Stimulated activated naive CD8-positive, alpha-beta T cell treated with anti-CD3 and anti-CD28 coated beads, Interleukin-15, Interleukin-2, amounts not matched to agents 100 U/mL and 50 U/mL, for 24 hours (primary cell): Measurements from ENCODE around the gene LEP.

Source experiments
- ATAC-seq: fragments of 150-1000 bp; cut with Tn5 transposase; one replicate; pipeline ENCODE4 v1.10.0; 2021
- DNase-seq: peaks from one replicate; pipeline ENCODE4 v3.0.0; 2021

LEP gene

DNA sequence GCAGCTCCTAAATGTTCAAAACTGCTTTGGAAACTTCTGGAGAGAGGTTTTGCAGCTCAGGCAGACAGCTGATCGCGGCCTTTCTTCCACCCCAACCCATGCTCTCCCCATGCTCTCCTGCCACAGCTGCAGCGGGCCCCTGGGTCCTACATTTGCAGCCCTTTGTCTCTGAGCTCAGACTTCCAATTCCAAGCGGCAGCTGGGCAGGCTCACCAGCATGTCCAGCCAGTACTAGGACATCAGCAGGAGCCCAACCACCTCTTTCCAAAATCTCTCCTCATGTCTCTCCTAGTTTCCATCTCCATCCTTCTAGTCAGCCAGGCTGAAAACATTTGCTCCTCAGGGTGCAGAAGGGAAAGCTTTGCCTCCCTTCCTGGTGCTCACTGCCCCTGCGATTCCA lies 6.0 kb downstream of the LEP start:
- ATAC-seq (no peak), DNase-seq (no peak)

DNA sequence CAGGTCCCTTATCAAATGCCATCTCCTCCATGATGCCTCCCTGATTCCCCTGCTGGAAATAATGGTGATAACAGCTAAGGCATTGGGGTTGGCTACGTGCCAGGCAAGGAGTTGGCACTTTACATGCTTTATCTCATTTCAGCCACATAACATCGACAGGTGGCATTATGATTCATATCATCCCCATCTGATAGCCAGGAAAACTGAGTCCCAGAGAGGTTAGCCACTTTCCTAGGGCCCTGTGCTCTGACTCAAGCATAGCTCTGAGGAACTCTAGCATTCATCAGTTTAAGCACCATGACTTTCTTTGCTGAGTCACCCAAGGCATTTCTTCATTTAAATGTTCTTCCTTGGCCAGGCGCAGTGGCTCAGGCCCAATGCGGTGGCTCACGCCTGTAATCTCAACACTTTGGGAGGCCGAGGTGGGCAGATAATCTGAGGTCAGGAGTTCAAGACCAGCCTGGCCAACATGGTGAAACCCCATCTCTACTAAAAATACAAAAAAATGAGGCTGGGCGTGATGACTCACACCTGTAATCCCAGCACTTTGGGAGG lies 6.6 kb downstream of the LEP start:
- no peak for DNase-seq
- ATAC-seq = no peak

DNA sequence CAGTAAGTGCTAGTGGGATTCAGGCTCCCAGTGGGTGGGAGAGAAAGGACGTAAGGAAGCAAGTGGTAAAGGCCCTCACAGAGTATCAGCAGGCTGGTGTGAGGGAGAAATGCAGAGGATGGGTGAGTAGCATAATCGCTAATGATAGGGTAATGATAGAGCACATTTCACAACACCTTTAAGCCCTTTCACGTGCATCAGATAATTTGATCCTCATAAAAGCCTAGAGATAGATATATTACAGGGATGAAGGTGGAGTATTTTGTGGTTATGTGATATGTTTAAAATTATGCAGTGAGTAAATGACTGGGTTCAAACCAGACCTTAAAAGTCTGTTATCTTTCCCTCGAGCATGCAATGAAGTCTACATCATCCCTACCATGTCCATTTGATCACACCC lies 10.3 kb downstream of the LEP start:
- ATAC-seq (no peak), DNase-seq (no peak)

DNA sequence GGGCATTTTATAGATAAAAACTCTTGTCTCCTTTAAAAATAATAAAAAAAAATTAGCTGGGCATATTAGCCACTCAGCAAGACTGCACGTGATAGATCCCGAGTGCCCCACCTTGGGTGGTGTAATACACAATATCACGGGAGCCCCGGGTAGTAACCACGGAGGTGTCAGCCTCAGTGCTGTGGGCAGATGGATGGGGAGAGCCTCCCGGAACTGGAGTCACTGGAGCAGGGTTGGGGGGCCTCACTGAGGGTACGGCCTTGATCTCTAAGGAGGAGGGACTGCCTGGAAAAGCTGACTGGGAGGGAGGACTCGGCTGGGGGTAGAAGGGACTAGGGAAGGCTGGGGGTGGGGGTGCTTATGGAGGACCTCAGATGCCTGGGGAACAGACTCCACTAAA lies 12.6 kb downstream of the LEP start:
- ATAC-seq = no peak
- DNase-seq = no peak

DNA sequence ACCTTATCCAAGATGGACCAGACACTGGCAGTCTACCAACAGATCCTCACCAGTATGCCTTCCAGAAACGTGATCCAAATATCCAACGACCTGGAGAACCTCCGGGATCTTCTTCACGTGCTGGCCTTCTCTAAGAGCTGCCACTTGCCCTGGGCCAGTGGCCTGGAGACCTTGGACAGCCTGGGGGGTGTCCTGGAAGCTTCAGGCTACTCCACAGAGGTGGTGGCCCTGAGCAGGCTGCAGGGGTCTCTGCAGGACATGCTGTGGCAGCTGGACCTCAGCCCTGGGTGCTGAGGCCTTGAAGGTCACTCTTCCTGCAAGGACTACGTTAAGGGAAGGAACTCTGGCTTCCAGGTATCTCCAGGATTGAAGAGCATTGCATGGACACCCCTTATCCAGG lies 13.4 kb downstream of the LEP start:
- ATAC-seq = no peak
- no peak for DNase-seq

DNA sequence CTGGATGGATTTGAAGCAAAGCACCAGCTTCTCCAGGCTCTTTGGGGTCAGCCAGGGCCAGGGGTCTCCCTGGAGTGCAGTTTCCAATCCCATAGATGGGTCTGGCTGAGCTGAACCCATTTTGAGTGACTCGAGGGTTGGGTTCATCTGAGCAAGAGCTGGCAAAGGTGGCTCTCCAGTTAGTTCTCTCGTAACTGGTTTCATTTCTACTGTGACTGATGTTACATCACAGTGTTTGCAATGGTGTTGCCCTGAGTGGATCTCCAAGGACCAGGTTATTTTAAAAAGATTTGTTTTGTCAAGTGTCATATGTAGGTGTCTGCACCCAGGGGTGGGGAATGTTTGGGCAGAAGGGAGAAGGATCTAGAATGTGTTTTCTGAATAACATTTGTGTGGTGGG lies 14.2 kb downstream of the LEP start:
- ATAC-seq (no peak), DNase-seq (no peak)

DNA sequence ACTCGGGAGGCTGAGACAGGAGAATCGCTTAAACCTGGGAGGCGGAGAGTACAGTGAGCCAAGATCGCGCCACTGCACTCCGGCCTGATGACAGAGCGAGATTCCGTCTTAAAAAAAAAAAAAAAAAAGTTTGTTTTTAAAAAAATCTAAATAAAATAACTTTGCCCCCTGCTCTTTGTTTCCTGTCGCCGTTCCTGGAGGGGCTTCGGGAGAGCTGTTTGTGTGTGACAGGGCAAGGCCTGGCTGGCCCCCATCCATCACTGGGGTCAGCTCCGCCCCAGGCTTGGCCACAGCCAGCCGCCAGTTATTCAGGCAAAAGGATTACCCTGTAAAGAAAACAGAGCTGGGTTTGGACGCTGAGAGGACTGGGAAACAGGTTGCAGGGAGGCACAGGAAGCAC lies 16.4 kb downstream of the LEP start:
- DNase-seq = no peak
- ATAC-seq = no peak

DNA sequence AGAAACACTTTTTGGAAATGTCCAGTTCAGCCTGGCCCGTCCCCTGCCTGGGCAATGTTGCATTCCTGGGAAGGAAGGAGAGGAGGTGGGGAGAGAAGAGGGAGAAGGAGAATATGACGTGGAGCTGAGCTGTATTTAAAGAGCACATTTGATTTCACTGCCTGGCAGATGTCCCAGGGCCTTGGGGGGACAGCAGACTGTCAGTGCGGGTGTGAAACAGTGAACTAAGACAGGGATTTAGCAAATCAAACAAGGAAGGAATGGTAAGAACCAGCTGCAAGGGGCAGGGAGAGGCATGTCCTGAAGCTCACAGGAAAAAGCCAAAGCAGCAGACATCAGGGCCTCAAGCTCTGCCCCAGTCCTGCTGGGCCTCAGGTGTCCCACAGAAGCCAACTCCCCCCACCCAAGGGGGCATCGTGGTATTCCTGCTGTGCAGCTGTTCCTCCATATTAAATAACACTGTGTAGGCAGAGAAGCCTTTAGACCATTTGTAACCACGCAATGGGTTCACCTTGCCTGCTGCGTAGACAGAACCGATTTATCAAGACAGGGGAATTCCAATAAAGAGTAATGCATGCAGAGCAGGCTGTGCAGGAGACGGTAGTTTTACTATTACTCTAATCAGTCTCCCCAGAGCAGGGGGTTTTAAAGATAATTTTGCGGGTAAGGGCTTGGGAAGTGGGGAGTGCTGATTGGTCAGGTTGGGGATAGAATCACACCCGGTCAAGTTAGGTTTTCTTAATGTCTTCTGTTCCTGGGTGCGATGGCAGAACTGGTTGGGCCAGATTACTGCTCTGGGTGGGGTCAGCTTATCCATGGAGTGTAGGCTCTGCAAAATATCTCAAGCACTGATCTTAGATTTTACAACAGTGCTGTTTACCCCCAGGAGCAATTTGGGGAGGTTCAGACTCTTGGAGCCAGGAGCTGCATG lies 18.3 kb downstream of the LEP start:
- ATAC-seq (no peak), DNase-seq (no peak)

DNA sequence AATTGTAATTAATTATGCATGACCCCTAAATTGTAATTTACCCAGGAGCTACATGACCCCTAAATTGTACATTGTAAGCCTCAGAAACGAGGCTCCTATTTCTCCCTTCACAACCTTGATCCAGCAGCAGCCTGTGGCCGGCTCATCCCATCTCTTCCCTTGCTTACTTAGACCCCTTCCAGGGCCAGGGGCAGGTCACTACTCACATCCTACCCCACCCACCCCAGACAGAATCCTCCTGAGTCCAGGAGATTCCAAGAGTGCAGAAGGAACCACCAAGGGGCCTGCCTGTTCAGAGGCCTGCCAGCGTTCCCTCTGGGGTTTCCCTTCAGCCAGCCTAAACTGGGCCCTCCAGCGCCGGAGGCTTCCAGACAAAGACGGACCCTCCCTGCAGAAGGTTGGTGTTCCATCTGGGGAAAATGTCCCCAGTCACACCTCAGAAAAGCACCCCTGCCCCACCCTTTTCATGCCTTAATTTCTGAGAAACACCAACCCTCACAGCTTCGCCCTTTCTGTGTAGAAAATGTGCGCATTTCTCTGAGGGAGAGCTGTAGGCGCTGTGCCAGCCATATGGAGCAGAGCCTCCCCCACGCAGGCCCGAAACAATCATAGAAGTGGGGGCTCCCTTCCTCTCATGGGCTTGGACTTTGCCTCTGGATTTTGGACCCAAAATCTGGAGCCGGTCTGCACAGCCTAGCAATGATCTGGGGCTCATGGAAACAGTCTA lies 19.2 kb downstream of the LEP start:
- no peak for DNase-seq
- no peak for ATAC-seq

DNA sequence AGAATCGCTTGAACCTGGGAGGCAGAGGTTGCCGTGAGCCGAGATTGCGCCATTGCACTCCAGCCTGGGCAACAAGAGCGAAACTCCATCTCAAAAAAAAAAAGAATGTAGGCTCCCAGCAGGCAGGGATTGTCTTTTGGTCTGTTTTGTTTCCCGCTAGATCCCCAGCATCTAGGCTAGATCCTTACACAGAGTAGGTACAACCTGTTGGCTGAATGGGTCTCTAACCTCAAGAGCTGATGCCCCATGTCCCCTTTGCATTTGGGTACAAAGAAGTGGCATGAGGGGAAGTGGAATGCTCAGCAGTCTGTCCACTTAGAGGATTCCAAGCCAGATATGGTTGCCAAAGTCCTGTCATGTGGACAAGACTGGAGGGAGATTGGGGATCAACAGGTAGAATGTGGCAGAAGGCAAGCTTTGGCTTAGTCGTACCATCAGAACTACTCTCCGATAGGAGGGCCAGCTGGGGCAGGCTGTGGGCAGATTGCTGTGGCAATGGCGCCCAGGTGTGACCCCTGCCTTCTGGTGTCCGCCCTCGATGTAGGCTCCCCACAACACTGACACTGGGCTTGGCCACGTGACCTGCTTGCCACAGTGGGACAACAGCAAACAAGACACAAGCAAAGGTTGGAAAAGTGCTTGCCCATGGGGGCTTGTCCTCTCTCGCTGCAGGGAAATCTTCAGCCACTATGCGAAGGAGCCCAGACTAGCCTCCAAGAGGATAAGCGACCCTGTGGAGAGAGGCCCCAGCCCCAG lies 21.4 kb downstream of the LEP start:
- no peak for DNase-seq

DNA sequence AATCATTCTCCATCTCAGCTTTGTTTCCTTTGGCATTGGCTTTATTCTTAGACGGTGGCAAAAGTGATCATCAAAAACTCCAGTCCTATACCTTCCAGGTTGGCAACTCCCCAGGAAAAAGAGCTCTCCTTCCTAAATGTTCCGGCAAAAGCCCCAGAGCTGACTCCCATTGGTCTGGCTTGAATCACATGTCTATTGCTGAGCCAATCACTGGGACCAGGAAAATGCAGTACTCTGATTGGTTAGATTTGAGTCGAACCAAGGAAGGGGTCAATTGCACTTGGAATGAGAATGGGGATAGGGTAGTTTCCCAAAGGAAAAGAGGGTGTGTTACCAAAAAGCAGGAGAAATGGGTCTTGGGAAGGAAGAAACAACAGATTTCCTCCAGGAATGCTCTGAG lies 22.3 kb downstream of the LEP start:
- ATAC-seq = no peak
- DNase-seq = no peak

More for the DNA sequence above, 21.4 kb downstream of the LEP start:
- ATAC-seq = no peak

DNA sequence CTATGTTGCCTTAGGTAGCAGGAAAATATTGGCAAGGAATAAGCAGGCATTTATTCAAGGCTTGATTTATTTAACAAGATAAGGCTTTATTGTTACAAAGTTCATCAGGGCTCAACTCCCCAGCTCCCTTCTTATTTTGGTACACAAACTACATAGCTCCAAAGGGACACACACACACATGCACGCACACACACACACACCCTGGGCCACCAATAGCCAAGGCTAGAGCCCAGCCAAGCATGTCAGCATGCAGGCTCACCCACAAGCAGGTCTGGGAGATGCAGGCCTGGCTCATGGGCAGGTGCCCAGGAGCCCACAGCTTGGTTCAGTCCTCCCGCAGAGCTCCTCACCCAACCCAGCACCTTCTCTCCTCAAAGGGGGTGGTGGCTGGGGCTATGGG lies 23.4 kb downstream of the LEP start:
- no peak for ATAC-seq
- DNase-seq = no peak

DNA sequence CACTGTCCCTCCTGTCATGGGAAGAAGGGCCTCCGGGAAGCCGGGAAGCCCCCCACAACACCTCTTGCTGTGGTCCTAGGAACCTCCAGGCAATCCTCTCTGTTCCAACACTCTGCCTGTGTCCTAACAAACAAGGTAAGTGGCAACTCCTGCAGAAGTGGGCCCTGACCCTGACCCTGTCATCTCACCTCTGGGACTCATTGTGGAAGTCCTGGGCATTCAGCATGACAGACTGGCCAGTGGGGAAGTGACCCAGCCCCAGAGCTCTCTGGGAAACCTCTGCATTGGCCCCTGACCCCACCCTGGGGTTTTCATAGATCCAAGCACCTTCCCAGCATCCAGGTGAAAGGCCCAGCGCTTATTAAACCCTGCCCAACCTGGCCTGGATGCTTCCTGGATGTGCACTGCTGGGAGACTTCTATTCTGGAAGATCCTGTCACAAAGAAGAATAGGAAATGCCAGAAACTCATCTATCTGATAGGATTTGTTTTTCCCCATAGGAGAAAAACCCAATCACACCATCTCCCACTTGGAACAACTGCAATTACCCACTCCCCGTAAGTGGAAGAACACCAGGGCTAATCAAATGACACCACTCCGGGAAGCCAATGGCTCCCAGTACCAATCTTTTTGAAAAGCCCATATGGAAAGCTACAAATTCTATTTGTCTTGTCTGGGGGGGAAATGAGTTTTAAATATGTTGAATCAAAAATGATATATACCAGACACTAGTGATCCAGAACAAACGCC lies 24.3 kb downstream of the LEP start:
- no peak for DNase-seq
- ATAC-seq = no peak

DNA sequence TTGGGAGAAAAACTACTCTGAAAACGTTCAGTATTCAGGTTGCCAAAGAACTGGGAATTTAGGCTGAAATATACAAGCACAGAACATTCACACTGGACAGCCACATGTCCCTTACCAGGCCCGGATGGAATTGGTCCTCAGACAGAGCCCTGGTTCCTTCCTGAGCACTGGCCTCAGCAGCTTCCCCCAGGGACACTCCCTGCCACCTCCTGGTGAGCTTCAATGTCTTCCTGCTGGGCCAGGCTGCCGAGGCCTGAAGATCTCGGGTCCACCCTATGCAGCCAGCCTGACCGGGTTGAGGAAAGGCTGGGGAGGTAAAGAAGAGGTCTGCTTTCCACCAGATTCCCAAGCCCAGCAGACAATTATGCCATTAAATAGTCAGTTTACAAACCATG lies 24.8 kb downstream of the LEP start:
- DNase-seq (no peak), ATAC-seq (no peak)

DNA sequence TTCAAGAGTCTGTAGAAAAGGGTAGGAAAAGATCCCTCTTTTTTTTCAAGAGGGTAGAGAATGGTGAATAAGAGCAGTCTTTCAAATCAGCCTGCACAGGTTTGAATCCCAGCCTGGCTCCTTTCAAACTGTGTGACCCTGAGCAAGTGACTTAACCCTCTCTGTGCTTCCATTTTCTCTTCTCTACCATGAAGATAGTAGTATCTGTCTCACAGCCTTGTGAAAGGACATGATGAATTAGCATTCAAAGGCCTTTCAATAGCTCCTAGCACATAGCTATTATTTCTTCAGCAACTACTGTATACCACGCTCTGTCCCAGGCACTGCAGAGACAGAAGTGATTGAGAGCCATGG lies 25.4 kb downstream of the LEP start:
- no peak for DNase-seq
- no peak for ATAC-seq

DNA sequence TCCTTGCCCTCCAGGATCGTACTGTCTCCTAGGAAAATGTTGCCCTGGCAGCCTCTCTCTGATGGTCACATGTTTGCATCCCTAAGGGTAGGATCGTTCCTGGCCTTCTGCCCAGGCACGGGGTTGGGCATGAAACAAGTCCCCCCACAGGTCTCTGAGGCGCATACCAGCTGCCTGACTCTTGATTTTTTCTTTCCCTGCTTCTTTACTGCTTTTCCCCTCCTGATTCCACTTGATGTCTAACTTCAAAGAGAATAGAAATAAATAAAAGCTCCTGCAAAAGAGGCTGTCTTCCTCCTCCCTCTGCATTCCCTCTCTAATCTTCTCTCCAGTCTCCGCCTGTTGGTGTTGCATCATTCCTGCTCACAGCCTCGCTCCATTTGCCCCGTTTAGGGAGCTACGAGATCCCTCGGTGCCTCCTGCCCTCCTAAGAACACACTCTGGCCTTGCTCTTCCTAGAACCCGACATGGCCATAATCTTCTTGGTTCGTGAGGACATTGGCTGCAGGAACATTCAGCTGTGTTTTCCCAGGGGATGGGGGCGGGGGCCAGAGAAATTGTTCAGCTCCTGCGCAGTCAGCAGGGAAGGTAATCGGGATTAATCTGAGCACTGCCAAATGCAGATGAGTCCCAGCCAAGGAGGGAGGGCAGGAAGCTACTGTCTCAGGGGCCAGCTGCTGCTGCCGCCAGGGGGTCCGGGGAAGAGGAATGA lies 26.0 kb downstream of the LEP start:
- DNase-seq = no peak
- ATAC-seq = no peak

DNA sequence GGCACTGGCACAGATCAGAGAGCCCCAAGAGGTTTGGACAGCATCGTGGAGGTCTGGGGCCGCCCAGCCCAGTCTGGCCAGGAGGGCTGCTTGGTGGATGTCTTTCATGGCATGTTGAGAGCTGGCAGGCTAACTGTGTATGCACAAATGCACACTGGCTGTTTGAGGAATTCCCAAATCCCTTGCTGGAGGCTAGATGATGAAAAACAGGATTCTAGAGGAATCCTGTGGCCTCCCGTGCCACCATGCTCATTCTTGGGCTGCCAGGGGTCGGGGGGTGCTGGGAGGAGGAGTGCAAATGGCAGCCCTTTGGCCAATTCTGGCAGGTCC lies 26.5 kb downstream of the LEP start:
- DNase-seq (no peak), ATAC-seq (no peak)

DNA sequence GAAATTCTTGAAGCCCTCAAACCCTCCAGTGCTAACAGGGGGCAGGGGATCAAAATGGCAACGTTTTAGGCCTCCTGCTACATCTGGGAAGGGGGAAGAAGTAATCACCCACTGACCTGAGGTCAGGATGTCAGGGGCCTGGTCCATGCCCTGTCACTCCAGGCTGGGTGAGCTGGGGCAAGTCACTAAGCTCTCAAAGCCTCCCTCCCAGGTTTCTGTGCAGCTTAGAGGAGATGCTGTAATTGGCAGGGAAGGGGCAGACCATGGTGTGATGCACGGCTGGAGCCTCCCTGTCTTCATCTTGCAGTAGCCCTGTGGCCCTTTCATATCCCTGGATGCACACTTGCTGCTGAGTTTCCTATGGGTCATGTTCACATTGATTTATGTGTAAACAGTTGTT lies 27.2 kb downstream of the LEP start:
- no peak for DNase-seq
- no peak for ATAC-seq

DNA sequence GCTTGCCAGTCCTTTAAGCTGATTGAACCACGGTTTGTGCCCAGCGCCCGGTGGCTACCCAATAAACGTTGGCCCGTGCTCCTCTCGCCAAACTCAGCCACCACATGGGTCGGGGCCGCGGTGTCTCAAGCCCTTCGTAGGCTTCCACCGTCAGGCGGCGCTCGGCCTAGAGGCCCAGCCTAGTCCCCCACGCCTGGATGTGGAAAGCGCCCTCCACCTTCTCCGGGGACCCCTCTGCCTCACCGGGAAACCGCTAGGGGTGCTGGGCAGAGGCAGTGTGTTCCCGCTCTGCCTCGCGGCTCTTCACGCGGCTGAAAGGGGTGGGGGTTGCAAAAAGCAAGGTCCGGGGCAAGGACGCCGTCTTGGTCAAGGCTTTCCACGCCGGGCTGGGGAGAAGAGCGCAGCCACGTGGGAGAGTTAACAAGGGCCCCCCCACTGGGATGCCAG lies 29.8 kb downstream of the LEP start:
- ATAC-seq = peak; percentile 15
- DNase-seq = no peak

DNA sequence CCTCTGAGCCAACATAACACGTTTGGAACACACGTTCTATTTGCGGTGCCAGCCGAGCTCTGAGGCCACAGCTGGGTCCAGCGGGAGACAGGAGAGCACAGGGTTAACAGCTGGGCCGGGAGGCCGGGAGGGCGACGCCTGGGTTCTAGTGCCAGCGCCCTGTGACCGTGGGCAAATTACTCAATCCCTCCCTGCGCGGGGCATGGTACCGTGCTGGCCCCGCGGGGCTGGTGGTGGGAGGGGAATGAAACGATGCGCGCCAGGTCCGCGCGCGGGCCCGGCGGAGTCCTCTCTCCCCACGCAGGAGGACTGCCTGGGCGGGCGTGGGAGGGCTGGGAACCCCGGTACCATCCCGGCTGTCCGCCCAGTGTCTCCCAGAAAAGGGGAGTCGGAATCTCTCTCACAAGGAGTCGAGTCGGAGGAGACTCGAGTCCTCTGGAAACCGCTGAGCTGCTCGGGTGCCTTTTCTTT lies 30.4 kb downstream of the LEP start:
- ATAC-seq = no peak
- DNase-seq = no peak

DNA sequence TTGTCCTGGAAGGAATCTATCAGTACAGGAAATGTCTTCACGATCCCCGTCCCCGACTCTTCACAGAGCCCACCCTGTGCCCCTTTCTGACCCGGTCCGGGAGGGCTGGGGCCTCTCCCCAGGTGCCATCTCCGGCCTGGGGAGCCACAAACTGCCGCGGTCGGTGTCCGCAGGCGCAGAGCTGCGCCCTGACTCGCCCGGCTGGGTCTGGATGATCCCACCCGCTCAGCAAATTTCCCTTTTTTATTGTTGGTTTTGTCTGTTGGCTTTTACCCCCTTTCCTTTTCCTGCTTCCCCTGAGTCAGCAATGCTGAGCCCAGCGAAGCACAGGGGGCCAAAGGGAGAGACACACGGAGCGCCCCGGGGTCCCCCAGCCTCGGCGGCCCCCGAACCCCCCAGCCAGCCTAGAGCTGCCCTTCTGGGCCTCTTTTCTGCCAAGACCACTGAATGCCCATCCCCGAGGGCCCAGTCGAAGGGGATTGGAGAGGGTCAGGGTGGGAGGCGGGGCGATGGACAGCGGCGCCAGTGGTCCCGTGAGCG lies 30.9 kb downstream of the LEP start:
- DNase-seq (no peak), ATAC-seq (no peak)
